Breast epithelium (tissue), 4 donors: Measurements from ENCODE around the gene TMEM97. TPM values are rescaled to one million over a fixed set of nuclear protein-coding genes. Genes with fewer than 3 reads are reported as not detected.

Source experiments
- DNase-seq, 2 donors: peaks; one replicate each; pipeline ENCODE4 v3.0.0-alpha.2; 2019; ENCODE audit warnings: low spot score in 2 of 2
- H3K27ac ChIP-seq, 2 donors: fragments of 200-600 bp; sonication (generic) in 1 of 2; one replicate each; pipeline ENCODE4 v1.5.1; 2016 to 2019; ENCODE audit warnings: mild to moderate bottlenecking in 1 of 2
- H3K27me3 ChIP-seq, 2 donors: fragments of 200-600 bp; sonication (generic) in 1 of 2; one replicate each; pipeline versions ENCODE4 v1.5.1 to v1.6.0; 2017 to 2019; ENCODE audit warnings: control low read depth in 1 of 2, mild to moderate bottlenecking in 1 of 2
- H3K36me3 ChIP-seq: fragments of 200-600 bp; one replicate; pipeline ENCODE4 v1.5.1; 2019
- H3K4me1 ChIP-seq, 2 donors: fragments of 200-600 bp; sonication (generic); one replicate each; pipeline ENCODE4 v1.5.1; 2016 to 2019; ENCODE audit warnings: control low read depth in 1 of 2
- H3K4me3 ChIP-seq, 3 donors: fragments of 200-600 bp; sonication (generic); 1 replicate in 2 of 3; 2 replicates in 1 of 3; pipeline ENCODE4 v1.5.1; 2016 to 2019; ENCODE audit warnings: mild to moderate bottlenecking in 3 of 3, moderate library complexity in 2 of 3
- H3K9me3 ChIP-seq, 2 donors: fragments of 200-600 bp; sonication (generic) in 1 of 2; one replicate each; pipeline ENCODE4 v1.5.1; 2016 to 2019; ENCODE audit warnings: control low read depth in 1 of 2
- POLR2A ChIP-seq: fragments of 450-650 bp; IDR thresholded peaks from one replicate; pipeline ENCODE4 v1.6.1; 2016; ENCODE audit warnings: antibody characterized with exemption, mild to moderate bottlenecking, moderate library complexity
- POLR2AphosphoS5 ChIP-seq, 3 donors: sonication (generic); formaldehyde crosslinking; IDR thresholded peaks; one replicate each; pipeline ENCODE4 v1.6.1; 2017; ENCODE audit warnings: antibody characterized with exemption in 3 of 3
- intact Hi-C: fragments of 100-400 bp; cut with DNase I; formaldehyde crosslinking; loops from one replicate; pipeline ENCODE4 v1.15.1; 2023; ENCODE audit warnings: low total_unique reads
- total RNA-seq, 3 donors: library from RNA; depleted of rRNA; stranded (reverse); fragments of >200 nt; gene quantifications; one replicate each; pipeline ENCODE4 v1.1.0, GENCODE V29; 2016
- TF ChIP-seq, protein P1 (sequence below), 3 donors: fragments of 450-650 bp; IDR thresholded peaks; one replicate each; pipeline ENCODE4 v1.5.1; 2016 to 2017; ENCODE audit warnings: antibody characterized with exemption in 3 of 3, mild to moderate bottlenecking in 3 of 3, moderate library complexity in 3 of 3

TMEM97 gene
- total RNA-seq, 3 donors from 2014 or later, result 7.2 to 9.8 (median 7.5) TPM

GRCh38 chr17:28317099-28317965 is 1.7 kb upstream of the TMEM97 start:
- DNase-seq, result no peak
- H3K36me3 ChIP-seq, result no peaks in the 10 kb centered on the region
- no peak overlapping the region for H3K4me3 ChIP-seq
- H3K9me3 ChIP-seq, result no peaks in the 10 kb centered on the region
- no peaks in the 10 kb centered on the region for H3K4me1 ChIP-seq
- TF ChIP-seq POLR2A (no peak), POLR2AphosphoS5 (IDR thresholded peaks at IDR 0.05) (no peak)
- TF ChIP-seq, protein P1, sequence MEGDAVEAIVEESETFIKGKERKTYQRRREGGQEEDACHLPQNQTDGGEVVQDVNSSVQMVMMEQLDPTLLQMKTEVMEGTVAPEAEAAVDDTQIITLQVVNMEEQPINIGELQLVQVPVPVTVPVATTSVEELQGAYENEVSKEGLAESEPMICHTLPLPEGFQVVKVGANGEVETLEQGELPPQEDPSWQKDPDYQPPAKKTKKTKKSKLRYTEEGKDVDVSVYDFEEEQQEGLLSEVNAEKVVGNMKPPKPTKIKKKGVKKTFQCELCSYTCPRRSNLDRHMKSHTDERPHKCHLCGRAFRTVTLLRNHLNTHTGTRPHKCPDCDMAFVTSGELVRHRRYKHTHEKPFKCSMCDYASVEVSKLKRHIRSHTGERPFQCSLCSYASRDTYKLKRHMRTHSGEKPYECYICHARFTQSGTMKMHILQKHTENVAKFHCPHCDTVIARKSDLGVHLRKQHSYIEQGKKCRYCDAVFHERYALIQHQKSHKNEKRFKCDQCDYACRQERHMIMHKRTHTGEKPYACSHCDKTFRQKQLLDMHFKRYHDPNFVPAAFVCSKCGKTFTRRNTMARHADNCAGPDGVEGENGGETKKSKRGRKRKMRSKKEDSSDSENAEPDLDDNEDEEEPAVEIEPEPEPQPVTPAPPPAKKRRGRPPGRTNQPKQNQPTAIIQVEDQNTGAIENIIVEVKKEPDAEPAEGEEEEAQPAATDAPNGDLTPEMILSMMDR (IDR thresholded peaks at IDR 0.05), result no peak
- intact Hi-C loops, result no loop called here
- H3K27ac ChIP-seq, result no peak overlapping the region
- no peaks in the 10 kb centered on the region for H3K27me3 ChIP-seq

- H3K27ac ChIP-seq, result peak overlapping the region; percentile 65 to 71
- no peak for TF ChIP-seq POLR2A
- TF ChIP-seq, protein P1 (IDR thresholded peaks at IDR 0.05), result no peak
- no peak for TF ChIP-seq POLR2AphosphoS5 (IDR thresholded peaks at IDR 0.05)
- H3K27me3 ChIP-seq, result no peaks in the 10 kb centered on the region
- no peaks in the 10 kb centered on the region for H3K36me3 ChIP-seq
- intact Hi-C loops, result no loop called here
- DNase-seq, result no peak
- peak overlapping the region; percentile 54 to 86 (median 69) for H3K4me3 ChIP-seq
- no peaks in the 10 kb centered on the region for H3K4me1 ChIP-seq
- H3K9me3 ChIP-seq, result no peaks in the 10 kb centered on the region
Measured at GRCh38 chr17:28317966-28318758, 838 bp upstream of the TMEM97 start.

GRCh38 chr17:28319598-28319935 is 567 bp downstream of the TMEM97 start:
- DNase-seq, result no peak
- no peaks in the 10 kb centered on the region for H3K27me3 ChIP-seq
- H3K9me3 ChIP-seq, result no peaks in the 10 kb centered on the region
- intact Hi-C loops, result no loop called here
- H3K4me1 ChIP-seq, result no peaks in the 10 kb centered on the region
- TF ChIP-seq POLR2AphosphoS5 (IDR thresholded peaks at IDR 0.05) (no peak), POLR2A (no peak)
- TF ChIP-seq, protein P1 (IDR thresholded peaks at IDR 0.05), result no peak
- H3K36me3 ChIP-seq, result no peaks in the 10 kb centered on the region
- peak overlapping the region; percentile 54 to 86 (median 69) for H3K4me3 ChIP-seq
- H3K27ac ChIP-seq, result peak overlapping the region; percentile 65 to 71

- intact Hi-C loops, result no loop called here
- no peak for DNase-seq
- no peaks in the 10 kb centered on the region for H3K9me3 ChIP-seq
- H3K4me1 ChIP-seq, result no peaks in the 10 kb centered on the region
- TF ChIP-seq, protein P1 (IDR thresholded peaks at IDR 0.05), result no peak
- no peak for TF ChIP-seq POLR2AphosphoS5 (IDR thresholded peaks at IDR 0.05)
- H3K4me3 ChIP-seq, result no peak overlapping the region
- no peak overlapping the region for H3K27ac ChIP-seq
- no peaks in the 10 kb centered on the region for H3K27me3 ChIP-seq
- no peaks in the 10 kb centered on the region for H3K36me3 ChIP-seq
Measured at GRCh38 chr17:28320215-28321061, 1.4 kb downstream of the TMEM97 start.
